Naive B cell (primary cell): ENCODE measurements around the gene PRSS38. TPM values are rescaled to one million over a fixed set of nuclear protein-coding genes. Genes with fewer than 3 reads are reported as not detected.

Experiments used
- ATAC-seq, 2 donors: fragments of 150-1000 bp; cut with Tn5 transposase; 2 replicates each; pipeline ENCODE4 v1.10.0; 2021; ENCODE audit warnings: low read depth in 2 of 2, mild to moderate bottlenecking in 2 of 2, moderate library complexity in 2 of 2
- DNase-seq: peaks from one replicate; pipeline ENCODE4 v3.0.0; 2022
- H3K27ac Mint-ChIP-seq, 6 donors: one replicate each; pipeline ENCODE4 v1.8.0; 2020 to 2022; ENCODE audit warnings: mild to moderate bottlenecking in 6 of 6, mixed read lengths in 6 of 6, moderate library complexity in 5 of 6, inconsistent platforms in 2 of 6
- H3K27me3 Mint-ChIP-seq, 3 donors: one replicate each; pipeline ENCODE4 v1.8.0; 2021 to 2022; ENCODE audit warnings: mixed read lengths in 3 of 3, mild to moderate bottlenecking in 1 of 3
- H3K36me3 Mint-ChIP-seq, 2 donors: one replicate each; pipeline ENCODE4 v1.8.0; 2020 to 2022; ENCODE audit warnings: mixed read lengths in 2 of 2, inconsistent platforms in 1 of 2, mild to moderate bottlenecking in 1 of 2
- H3K4me1 Mint-ChIP-seq, 3 donors: one replicate each; pipeline ENCODE4 v1.8.0; 2020 to 2022; ENCODE audit warnings: mixed read lengths in 3 of 3, inconsistent platforms in 1 of 3, mild to moderate bottlenecking in 1 of 3, moderate library complexity in 1 of 3
- H3K4me3 Mint-ChIP-seq, 8 donors: one replicate each; pipeline ENCODE4 v1.8.0; 2020 to 2022; ENCODE audit warnings: mild to moderate bottlenecking in 8 of 8, mixed read lengths in 8 of 8, moderate library complexity in 8 of 8, inconsistent platforms in 2 of 8
- H3K9me3 Mint-ChIP-seq, 7 donors: one replicate each; pipeline ENCODE4 v1.8.0; 2020 to 2022; ENCODE audit warnings: mixed read lengths in 7 of 7, mild to moderate bottlenecking in 5 of 7, inconsistent platforms in 2 of 7, moderate library complexity in 1 of 7
- polyA plus RNA-seq, 6 donors: library from polyadenylated mRNA; unstranded; fragments of 300-500 nt; fragmentation: Illumina TruSeq; gene quantifications; one replicate each; pipeline ENCODE4 v1.2.3, GENCODE V29; 2021; ENCODE audit warnings: low read depth in 6 of 6

PRSS38 gene
- polyA plus RNA-seq, 6 donors from 2014 or later: not detected

DNA sequence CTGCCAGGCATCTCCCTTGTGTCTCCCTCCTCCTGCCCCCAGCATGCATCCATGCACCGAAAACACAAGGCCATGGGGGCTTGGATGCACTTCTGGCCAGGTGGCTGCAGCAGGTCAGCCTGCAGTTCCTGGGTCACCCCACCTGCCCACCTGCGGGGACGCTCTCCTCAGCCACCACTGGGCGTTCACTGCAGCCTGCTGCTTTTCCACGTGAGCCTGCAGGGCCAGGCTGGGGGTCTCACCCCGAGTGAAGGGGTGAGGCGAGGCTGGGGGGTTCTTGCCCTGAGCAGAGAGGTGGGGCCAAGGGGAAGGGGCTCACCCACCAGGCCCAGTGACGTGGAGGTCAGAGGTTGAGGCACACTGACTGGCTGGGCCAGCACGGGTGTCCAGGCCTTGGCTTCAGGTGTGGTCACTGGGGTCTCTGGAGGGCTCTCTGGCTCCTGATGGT is 67.6 kb downstream of the PRSS38 start:
- no peak overlapping the region for H3K4me3 Mint-ChIP-seq
- peaks cover 0 to 14% (median 9%) of the 10 kb centered on the region in 3 donors for H3K27me3 Mint-ChIP-seq
- H3K36me3 Mint-ChIP-seq: no peaks in the 10 kb centered on the region
- DNase-seq: no peak
- peaks cover 0 to 9% (median 4%) of the 10 kb centered on the region in 3 donors for H3K4me1 Mint-ChIP-seq
- ATAC-seq: no peak
- no peaks in the 10 kb centered on the region for H3K9me3 Mint-ChIP-seq
- no peak overlapping the region for H3K27ac Mint-ChIP-seq

DNA sequence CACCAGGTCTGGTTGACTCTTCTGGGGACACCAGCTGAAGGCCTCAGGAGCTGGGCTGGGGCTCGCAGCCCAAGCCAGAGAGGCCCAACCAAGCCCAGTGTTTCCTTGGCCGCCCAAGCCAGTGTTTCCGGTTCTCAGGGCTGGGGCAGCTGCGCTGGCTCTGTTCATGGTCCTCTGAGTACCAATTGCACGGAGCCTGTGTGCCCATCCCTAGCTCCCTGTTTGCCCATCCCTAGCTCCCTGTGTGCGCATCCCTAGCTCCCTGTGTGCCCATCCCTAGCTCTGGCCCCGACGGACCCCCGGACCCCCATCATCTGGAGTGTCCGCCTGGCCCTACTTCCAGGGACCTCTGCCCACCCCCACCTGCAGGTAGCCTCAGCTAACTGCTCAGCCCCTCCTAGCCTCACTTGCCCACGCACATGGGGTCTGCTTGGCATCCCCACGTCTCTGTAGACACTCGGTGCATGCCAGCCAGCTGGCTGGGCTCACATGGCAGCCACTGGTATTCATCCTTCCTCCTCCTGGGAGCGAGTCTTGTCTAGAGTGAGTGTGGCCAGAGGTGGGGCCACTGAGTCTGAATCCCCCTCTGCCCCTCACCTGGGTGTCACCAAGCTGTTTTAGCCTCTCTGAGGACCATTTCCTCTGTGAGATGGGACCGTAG is 68.3 kb downstream of the PRSS38 start:
- peak overlapping the region in 1 of 8 donors; percentile 22 for H3K4me3 Mint-ChIP-seq
- DNase-seq (no peak), ATAC-seq (no peak)
- H3K9me3 Mint-ChIP-seq: no peaks in the 10 kb centered on the region
- no peak overlapping the region for H3K27ac Mint-ChIP-seq
- peaks cover 0 to 14% (median 9%) of the 10 kb centered on the region in 3 donors for H3K27me3 Mint-ChIP-seq
- peaks cover 0 to 9% (median 4%) of the 10 kb centered on the region in 3 donors for H3K4me1 Mint-ChIP-seq
- H3K36me3 Mint-ChIP-seq: no peaks in the 10 kb centered on the region

DNA sequence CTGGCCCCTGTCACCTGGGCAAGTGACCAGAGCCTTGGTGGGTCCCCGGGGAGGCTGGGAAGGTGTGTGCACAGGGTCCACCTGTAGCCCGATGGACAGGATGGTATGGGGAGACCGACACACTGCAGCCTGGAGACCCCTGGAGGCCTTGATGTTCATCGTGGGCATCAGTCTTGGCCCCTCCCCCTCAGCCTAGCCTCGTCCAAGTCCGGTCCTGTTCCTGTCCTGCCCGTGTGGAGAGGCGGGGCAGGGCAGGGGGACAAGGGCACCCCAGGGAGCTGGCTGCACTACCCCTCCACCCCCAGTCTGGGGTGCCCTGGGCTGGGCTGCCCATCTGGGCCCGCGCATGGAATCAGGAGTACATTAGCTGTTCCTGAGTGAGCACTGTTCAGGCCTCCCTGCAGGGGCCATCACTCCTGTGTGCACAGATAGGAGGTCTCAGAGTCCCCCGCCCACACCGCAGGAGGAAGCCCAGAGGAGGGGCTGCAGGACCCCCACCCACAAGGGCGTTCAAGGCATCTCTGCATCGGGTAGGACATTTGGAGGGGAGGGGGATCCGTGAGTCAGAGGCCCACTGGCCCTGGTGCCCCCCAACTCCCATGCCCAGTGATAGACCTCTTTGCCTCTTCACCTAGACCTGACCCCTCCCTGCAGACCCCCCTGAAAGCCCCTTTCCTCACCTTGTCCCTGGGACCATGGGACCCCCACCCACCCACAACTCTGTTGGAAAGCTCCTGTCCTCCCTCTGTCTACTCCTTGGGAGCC is 69.1 kb downstream of the PRSS38 start:
- H3K4me3 Mint-ChIP-seq: peak overlapping the region in 1 of 8 donors; percentile 22
- peaks cover 0 to 9% (median 4%) of the 10 kb centered on the region in 3 donors for H3K4me1 Mint-ChIP-seq
- peaks cover 0 to 14% (median 1%) of the 10 kb centered on the region in 3 donors for H3K27me3 Mint-ChIP-seq
- H3K9me3 Mint-ChIP-seq: no peaks in the 10 kb centered on the region
- H3K36me3 Mint-ChIP-seq: no peaks in the 10 kb centered on the region
- DNase-seq (no peak), ATAC-seq (no peak)
- no peak overlapping the region for H3K27ac Mint-ChIP-seq

DNA sequence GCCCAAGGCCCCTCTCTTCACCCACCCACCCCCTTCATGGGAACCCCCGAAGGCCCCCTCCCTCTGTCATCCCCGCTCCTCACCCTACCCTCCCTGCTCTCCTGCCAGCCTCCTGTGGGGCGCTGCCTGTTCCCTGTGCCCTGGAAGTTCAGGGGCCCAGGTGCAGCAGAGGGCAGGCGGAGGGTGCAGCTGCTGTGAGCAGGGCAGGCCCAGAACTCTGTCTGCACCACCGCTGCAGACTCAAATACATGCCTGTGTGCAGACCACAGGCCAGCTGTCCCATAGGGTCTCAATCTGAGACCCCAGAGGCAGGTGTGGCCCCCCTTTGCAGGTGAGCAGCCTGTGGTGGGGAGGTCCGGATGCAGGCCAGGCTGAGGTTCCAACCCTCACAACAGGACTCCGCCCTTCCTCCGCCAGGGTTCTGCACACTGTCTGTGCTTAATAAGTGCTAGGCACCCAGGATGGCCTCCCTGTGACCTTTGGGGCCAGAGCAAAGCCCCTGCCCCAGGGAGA is 69.7 kb downstream of the PRSS38 start:
- DNase-seq (no peak), ATAC-seq (no peak)
- peak overlapping the region in 7 of 8 donors; percentile 50 to 91 (median 66) for H3K4me3 Mint-ChIP-seq
- no peaks in the 10 kb centered on the region for H3K36me3 Mint-ChIP-seq
- no peaks in the 10 kb centered on the region for H3K9me3 Mint-ChIP-seq
- H3K4me1 Mint-ChIP-seq: peaks cover 0 to 9% (median 4%) of the 10 kb centered on the region in 3 donors
- peaks cover 0 to 14% (median 0%) of the 10 kb centered on the region in 3 donors for H3K27me3 Mint-ChIP-seq
- H3K27ac Mint-ChIP-seq: no peak overlapping the region

DNA sequence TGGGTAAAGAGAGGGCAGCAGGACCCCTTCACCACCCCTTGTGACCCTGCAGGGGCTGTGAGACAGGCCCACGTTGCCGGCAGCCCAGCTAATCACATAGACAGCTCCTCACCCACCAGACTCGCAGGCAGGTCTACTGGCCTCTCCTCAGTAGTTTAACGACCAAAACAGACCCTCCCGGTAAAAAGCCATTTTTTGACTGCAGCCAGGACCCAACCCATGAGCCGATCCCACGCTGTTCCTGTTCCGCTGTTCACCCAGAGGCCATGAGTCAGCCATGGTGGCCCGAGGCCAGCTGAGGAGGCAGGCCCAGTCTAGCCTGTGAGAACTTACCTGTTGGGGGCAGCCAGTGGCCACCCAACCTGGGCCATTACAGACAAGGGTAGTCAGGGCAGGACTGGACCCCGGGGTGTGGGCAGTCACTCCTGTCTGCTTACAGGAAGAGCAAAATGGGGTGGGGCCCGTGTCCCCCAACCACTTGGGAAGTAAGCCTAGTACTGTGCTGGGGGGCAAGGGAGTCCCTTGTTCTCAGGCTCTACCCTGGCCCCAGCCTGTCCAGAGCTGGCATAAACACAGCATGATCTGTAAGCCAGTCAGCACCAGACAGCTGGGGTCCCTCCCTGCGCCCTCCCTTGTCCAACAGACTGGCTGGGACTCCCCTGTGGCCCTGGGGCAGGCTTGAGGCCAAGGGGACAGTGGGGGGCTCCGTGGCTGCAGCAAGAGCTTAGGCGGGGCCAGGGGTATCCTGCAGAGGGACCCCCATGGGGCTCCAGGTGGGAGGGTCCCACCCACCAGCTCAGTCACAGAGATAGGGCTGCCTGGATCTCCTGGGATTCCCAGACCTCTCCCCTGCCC is 70.4 kb downstream of the PRSS38 start:
- H3K4me3 Mint-ChIP-seq: peak overlapping the region; percentile 40 to 91 (median 69)
- peak overlapping the region in 2 of 6 donors; percentile 20 to 62 for H3K27ac Mint-ChIP-seq
- DNase-seq: no peak
- H3K27me3 Mint-ChIP-seq: peaks cover 0 to 7% (median 0%) of the 10 kb centered on the region in 3 donors
- H3K9me3 Mint-ChIP-seq: no peaks in the 10 kb centered on the region
- no peak for ATAC-seq
- peaks cover 0 to 9% (median 4%) of the 10 kb centered on the region in 3 donors for H3K4me1 Mint-ChIP-seq
- no peaks in the 10 kb centered on the region for H3K36me3 Mint-ChIP-seq

GRCh38 chr1:227886503-227886961 is 71.1 kb downstream of the PRSS38 start:
- Mint-ChIP-seq H3K4me3 (peak overlapping the region; percentile 36 to 91 (median 77)), H3K4me1 (peaks cover 0 to 9% (median 4%) of the 10 kb centered on the region in 3 donors), H3K36me3 (no peaks in the 10 kb centered on the region), H3K9me3 (no peaks in the 10 kb centered on the region), H3K27ac (no peak overlapping the region), H3K27me3 (peaks cover 0 to 5% (median 0%) of the 10 kb centered on the region in 3 donors)
- ATAC-seq: no peak
- no peak for DNase-seq

- Mint-ChIP-seq H3K36me3 (no peaks in the 10 kb centered on the region), H3K27me3 (peaks cover 0 to 5% (median 0%) of the 10 kb centered on the region in 3 donors), H3K27ac (peak overlapping the region in 2 of 6 donors; percentile 36 to 85), H3K4me3 (peak overlapping the region; percentile 56 to 91 (median 82)), H3K4me1 (peaks cover 0 to 9% (median 4%) of the 10 kb centered on the region in 3 donors), H3K9me3 (no peaks in the 10 kb centered on the region)
- DNase-seq (peak; percentile 37), ATAC-seq (peak; percentile 42 to 51)
These were observed 71.7 kb downstream of the PRSS38 start for GRCh38 chr1:227886993-227887696.

DNA sequence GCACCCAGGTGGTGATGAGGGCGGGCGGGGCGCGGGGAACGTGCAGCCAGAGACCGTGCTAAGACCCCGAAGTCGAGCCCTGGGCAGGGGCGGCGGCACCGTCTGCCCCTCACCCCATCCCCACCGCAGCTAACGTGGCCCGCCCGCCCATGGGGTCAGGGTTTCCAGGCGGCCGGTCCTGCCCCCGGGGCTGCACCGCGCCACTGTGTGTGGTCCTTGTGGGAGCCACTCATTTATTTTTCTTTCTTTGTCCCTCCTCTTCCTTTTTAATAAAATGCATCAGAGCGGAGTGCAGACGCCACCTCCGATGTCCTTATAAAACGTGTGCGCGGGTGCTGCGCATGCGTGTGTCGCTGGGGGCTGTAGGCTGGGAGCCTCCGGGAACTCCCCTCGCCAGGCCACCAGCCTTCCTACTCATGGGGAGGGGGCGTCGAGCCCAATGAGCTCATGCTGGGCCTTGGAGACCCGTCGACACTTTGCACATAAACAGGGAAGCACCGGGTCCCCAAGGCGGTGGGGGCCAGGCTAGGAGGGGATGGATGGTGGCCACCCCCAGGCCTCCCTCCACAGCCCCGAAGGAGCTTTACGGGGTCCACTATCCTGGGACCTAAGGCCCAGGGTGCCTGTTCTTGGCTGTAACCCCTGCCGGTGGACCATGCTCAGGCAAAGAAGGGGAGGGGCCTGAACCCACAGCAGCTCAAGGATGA is 72.4 kb downstream of the PRSS38 start:
- peak overlapping the region; percentile 80 to 94 (median 88) for H3K4me3 Mint-ChIP-seq
- H3K27ac Mint-ChIP-seq: peak overlapping the region in 3 of 6 donors; percentile 73 to 88 (median 80)
- H3K4me1 Mint-ChIP-seq: peaks cover 0 to 9% (median 4%) of the 10 kb centered on the region in 3 donors
- peak; percentile 78 to 83 for ATAC-seq
- peak; percentile 43 for DNase-seq
- H3K9me3 Mint-ChIP-seq: no peaks in the 10 kb centered on the region
- H3K36me3 Mint-ChIP-seq: no peaks in the 10 kb centered on the region
- H3K27me3 Mint-ChIP-seq: peaks cover 0 to 5% (median 0%) of the 10 kb centered on the region in 3 donors

DNA sequence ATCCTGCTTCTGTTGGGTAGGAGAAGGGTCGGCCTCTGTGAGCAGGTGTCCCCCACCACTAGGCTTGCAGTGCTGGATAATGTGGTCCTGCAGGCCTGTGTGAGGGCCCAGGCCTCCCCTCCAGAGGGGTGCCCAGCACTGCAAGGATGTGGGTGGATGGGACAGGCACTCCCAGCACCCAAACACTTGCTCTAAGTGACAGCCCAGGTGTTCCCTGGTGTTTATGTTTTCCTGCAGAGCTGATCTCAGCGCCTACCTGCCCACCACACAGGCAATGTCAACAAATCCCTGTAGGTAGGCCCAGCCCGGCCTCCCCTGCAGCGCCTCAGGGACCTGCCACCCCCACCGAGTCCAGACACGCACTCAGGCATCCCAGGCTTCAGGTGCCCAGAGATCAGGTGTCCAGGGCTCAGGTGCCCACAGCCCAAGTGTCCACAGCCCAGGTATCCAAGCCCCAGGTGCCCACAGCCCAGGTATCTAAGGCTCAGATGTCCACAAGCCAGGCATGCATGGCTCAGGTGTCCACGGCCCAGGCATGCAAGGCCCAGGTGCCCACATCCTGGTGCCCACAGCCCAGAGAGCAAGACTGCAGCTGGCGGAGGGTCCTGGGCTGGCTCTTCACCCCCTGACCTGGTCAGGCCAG is 73.0 kb downstream of the PRSS38 start:
- Mint-ChIP-seq H3K36me3 (no peaks in the 10 kb centered on the region), H3K27ac (peak overlapping the region in 3 of 6 donors; percentile 24 to 74 (median 56)), H3K4me3 (peak overlapping the region; percentile 24 to 94 (median 84)), H3K4me1 (peaks cover 0 to 9% (median 4%) of the 10 kb centered on the region in 3 donors), H3K9me3 (no peaks in the 10 kb centered on the region), H3K27me3 (peaks cover 0 to 5% (median 0%) of the 10 kb centered on the region in 3 donors)
- ATAC-seq (no peak), DNase-seq (no peak)

GRCh38 chr1:227889047-227889862 is 73.8 kb downstream of the PRSS38 start:
- DNase-seq (no peak), ATAC-seq (no peak)
- peaks cover 0 to 9% (median 4%) of the 10 kb centered on the region in 3 donors for H3K4me1 Mint-ChIP-seq
- H3K27me3 Mint-ChIP-seq: peaks cover 0 to 5% (median 0%) of the 10 kb centered on the region in 3 donors
- peak overlapping the region in 3 of 8 donors; percentile 15 to 32 (median 24) for H3K4me3 Mint-ChIP-seq
- peak overlapping the region in 2 of 6 donors; percentile 74 to 81 for H3K27ac Mint-ChIP-seq
- H3K9me3 Mint-ChIP-seq: no peaks in the 10 kb centered on the region
- H3K36me3 Mint-ChIP-seq: no peaks in the 10 kb centered on the region
